HCT116 (cell line): Measurements from ENCODE around the gene PTPRJ.

Source experiments
- CEBPB ChIP-seq: IDR thresholded peaks from 2 replicates; pipeline ENCODE4 v1.6.1; 2012; ENCODE audit warnings: low read depth
- EGR1 ChIP-seq: IDR thresholded peaks from 2 replicates; pipeline ENCODE4 v1.6.1; 2012; ENCODE audit warnings: low read depth
- FOSL1 ChIP-seq: IDR thresholded peaks from 2 replicates; pipeline ENCODE4 v1.6.1; 2012; ENCODE audit warnings: low read depth
- POLR2A ChIP-seq: IDR thresholded peaks from 2 replicates; pipeline ENCODE4 v1.7.0; 2011; ENCODE audit warnings: borderline replicate concordance; ENCODE audit not compliant: insufficient read depth, insufficient read length; ENCODE audit errors: extremely low read depth
- POLR2AphosphoS5 ChIP-seq: IDR thresholded peaks from 2 replicates; pipeline ENCODE4 v1.6.1; 2011; ENCODE audit warnings: mild to moderate bottlenecking, low read depth, low read length, moderate library complexity
- SP1 ChIP-seq: IDR thresholded peaks from 2 replicates; pipeline ENCODE4 v1.6.1; 2012; ENCODE audit warnings: low read depth
- ZNF274 ChIP-seq: fragments of 200-500 bp; sonication (Bioruptor generic); IDR thresholded peaks from 2 replicates; pipeline ENCODE4 v1.6.1; 2014; ENCODE audit warnings: mild to moderate bottlenecking, low read depth, low read length, inconsistent platforms
- TF ChIP-seq, protein P1 (sequence below), 3 experiments: fragments of 200-600 bp in 1 of 3; sonication (generic) in 1 of 3; IDR thresholded peaks in 2 of 3; conservative IDR thresholded peaks in 1 of 3; 2 replicates each; pipeline ENCODE4 v1.5.1; 2012 to 2017; ENCODE audit warnings: low read depth in 2 of 3, low read length in 2 of 3, antibody characterized with exemption in 1 of 3, borderline replicate concordance in 1 of 3, control low read depth in 1 of 3, mild to moderate bottlenecking in 1 of 3, mixed read lengths in 1 of 3, mixed run types in 1 of 3, moderate library complexity in 1 of 3; ENCODE audit not compliant: insufficient read depth in 1 of 3
- TF ChIP-seq, protein P2 (sequence below): IDR thresholded peaks from 2 replicates; pipeline ENCODE4 v1.6.1; 2012; ENCODE audit warnings: low read depth
- TF ChIP-seq, protein P3 (sequence below): IDR thresholded peaks from 2 replicates; pipeline ENCODE4 v1.6.1; 2012

DNA sequence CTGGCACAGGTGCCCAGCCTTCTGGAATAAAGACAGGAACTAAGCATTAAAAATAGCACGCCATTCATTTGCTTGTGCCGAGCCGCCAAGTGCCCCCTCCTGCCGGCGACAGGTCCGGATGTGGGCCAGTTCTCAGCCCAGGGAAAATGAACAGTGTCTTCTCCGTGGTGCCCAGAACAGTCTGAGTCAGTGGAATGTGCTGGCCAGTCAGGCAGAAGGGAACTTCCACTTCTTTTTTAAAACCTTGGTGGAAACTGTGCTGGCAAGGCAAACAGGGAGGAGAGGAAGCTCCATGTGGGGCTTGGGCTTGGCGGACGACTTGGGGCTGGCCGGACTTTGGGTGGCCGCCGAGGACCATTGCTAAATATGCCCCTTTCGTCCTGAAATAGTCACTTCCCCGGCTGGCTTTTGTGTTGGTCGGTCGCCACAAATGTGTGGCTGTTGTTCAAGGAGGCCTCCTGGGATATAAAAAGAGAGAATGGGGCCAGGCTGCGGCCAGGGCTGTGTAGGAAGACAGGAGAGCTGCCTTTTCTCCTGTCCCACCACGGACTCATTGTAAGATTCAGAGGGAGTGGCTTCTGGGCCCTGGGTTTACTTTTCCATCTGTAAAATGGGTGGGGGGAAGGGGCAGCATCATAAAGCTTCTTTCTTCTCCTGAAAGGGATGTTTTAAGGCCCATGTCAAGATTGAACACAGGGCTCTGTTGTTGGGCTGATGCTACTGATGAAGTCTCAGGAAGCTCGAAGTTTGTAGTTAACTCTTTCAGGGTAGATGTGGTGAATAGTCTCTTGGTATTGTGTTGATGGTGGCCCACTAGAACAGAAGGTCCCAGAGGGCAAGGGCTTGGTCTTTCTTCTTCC, 101.0 kb downstream of the PTPRJ start:
- TF ChIP-seq CEBPB (no peak), ZNF274 (no peak), POLR2A (no peak), SP1 (no peak), FOSL1 (no peak), POLR2AphosphoS5 (no peak), EGR1 (no peak)
- TF ChIP-seq, protein P1, sequence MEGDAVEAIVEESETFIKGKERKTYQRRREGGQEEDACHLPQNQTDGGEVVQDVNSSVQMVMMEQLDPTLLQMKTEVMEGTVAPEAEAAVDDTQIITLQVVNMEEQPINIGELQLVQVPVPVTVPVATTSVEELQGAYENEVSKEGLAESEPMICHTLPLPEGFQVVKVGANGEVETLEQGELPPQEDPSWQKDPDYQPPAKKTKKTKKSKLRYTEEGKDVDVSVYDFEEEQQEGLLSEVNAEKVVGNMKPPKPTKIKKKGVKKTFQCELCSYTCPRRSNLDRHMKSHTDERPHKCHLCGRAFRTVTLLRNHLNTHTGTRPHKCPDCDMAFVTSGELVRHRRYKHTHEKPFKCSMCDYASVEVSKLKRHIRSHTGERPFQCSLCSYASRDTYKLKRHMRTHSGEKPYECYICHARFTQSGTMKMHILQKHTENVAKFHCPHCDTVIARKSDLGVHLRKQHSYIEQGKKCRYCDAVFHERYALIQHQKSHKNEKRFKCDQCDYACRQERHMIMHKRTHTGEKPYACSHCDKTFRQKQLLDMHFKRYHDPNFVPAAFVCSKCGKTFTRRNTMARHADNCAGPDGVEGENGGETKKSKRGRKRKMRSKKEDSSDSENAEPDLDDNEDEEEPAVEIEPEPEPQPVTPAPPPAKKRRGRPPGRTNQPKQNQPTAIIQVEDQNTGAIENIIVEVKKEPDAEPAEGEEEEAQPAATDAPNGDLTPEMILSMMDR (IDR thresholded peaks at IDR 0.05 in 2 of 3, conservative IDR thresholded peaks at IDR 0.05 in 1 of 3; ENCODE audit: borderline replicate concordance in 1 of 3, insufficient read depth in 1 of 3, low read depth in 2 of 3, low read length in 2 of 3) = no peak
- TF ChIP-seq, protein P2, sequence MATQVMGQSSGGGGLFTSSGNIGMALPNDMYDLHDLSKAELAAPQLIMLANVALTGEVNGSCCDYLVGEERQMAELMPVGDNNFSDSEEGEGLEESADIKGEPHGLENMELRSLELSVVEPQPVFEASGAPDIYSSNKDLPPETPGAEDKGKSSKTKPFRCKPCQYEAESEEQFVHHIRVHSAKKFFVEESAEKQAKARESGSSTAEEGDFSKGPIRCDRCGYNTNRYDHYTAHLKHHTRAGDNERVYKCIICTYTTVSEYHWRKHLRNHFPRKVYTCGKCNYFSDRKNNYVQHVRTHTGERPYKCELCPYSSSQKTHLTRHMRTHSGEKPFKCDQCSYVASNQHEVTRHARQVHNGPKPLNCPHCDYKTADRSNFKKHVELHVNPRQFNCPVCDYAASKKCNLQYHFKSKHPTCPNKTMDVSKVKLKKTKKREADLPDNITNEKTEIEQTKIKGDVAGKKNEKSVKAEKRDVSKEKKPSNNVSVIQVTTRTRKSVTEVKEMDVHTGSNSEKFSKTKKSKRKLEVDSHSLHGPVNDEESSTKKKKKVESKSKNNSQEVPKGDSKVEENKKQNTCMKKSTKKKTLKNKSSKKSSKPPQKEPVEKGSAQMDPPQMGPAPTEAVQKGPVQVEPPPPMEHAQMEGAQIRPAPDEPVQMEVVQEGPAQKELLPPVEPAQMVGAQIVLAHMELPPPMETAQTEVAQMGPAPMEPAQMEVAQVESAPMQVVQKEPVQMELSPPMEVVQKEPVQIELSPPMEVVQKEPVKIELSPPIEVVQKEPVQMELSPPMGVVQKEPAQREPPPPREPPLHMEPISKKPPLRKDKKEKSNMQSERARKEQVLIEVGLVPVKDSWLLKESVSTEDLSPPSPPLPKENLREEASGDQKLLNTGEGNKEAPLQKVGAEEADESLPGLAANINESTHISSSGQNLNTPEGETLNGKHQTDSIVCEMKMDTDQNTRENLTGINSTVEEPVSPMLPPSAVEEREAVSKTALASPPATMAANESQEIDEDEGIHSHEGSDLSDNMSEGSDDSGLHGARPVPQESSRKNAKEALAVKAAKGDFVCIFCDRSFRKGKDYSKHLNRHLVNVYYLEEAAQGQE = no peak
- TF ChIP-seq, protein P3, sequence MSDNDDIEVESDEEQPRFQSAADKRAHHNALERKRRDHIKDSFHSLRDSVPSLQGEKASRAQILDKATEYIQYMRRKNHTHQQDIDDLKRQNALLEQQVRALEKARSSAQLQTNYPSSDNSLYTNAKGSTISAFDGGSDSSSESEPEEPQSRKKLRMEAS = no peak
